ENCODE results near the gene B3GNT9. TPM values are rescaled to one million over a fixed set of nuclear protein-coding genes. Genes with fewer than 3 reads are reported as not detected.

Gene B3GNT9
- total RNA-seq, 2 experiments from 2014 or later: 5.1 to 5.6 TPM

DNA sequence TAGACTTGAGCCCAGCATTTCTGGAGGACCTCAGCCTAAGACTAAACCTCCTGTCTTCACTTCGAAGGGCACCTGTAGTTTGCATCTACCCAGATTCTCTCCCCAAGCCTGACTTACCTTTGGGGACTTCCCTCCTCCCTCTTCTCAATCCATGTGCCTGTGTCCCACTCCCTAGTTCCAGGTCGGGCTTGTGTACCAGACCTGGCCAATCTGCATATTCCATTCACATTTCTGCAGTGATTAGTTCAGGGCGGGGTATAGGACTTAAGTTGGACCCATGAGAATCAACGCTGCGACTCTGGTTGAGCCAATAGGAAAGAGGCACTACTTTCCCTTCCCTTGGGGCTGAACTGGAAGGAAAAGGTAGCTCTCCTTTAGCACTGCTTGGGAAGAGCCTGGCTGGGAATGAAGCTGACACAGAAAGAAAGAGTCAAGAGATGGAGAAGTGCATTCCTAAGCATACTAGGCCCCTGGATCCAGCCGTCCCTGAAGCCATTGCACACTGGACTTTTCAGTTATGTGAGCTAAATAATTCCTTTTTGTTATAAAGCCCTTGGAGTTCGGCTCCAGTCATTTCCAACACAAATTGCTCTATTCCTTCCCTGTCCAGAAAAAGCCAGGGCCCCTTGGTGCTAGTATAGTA lies 6.4 kb upstream of the B3GNT9 start:
- no peak for DNase-seq
- H3K27ac Mint-ChIP-seq: peak overlapping the region; percentile 95
- H3K9me3 Mint-ChIP-seq: no peaks in the 10 kb centered on the region
- ChIA-PET CTCF (interaction anchor here (0.6 to 14.8 kb wide), 13 partner anchors 12 to 203 kb away, joined by 3 to 350 read pairs (median 7); partner anchors contain the start of genes CES3, MATCAP1 and NOL3), POLR2A (interaction anchor here (0.5 to 1.4 kb wide), 5 partner anchors 12 to 144 kb away, joined by 3 to 6 read pairs (median 3); no protein-coding TSS in a partner anchor)
- H3K4me3 Mint-ChIP-seq: no peak overlapping the region
- peaks cover 3% of the 10 kb centered on the region for H3K27me3 Mint-ChIP-seq
- H3K36me3 Mint-ChIP-seq: peaks cover 12% of the 10 kb centered on the region
- H3K4me1 Mint-ChIP-seq (ENCODE audit: low read depth): peaks cover 61% of the 10 kb centered on the region
- intact Hi-C loops (cut with micrococcal nuclease): loop anchor here (5.0 kb wide), 1 partner anchor 50 kb away; the partner anchor contains the start of gene PHAF1

DNA sequence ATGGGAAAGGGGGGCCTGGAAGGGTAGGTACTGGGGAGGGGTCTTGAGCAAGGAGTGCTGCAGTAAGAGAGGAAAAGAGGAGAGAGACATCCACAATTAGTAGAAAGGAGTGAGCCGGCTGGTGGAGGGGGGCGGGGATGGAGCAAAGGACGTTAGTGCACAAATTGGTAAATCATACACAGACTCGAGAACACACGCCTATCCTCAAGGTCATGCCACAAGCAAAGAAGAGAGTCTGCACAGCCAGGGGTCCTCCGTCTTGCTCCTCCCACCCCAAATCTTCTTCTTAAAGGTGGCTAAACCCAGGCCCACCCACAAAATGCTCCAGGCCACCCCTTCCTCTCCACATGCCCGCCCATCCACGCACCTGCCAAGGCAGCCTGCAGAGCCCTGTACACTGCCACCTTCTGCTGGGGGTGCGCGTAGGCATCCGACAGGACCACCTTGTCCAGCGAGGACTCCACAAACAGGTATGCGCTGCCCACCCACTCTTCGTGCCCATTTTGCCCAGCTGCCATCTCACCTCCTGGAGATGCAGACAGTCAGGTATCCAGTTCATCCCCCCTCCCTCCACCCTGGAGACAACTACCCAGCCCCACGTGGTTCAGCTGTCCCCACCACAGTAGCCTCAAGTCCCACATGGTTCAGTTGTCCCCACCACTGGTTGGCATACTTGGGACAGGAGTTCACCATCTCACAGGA lies 5.5 kb upstream of the B3GNT9 start:
- Mint-ChIP-seq H3K4me1 (ENCODE audit: low read depth) (peaks cover 54% of the 10 kb centered on the region), H3K4me3 (no peak overlapping the region), H3K27ac (no peak overlapping the region), H3K27me3 (no peaks in the 10 kb centered on the region), H3K36me3 (peaks cover 7% of the 10 kb centered on the region), H3K9me3 (no peaks in the 10 kb centered on the region)
- ChIA-PET POLR2A (no interaction called here), CTCF (interaction anchor here (0.8 to 14.8 kb wide), 17 partner anchors 9 to 203 kb away, joined by 4 to 350 read pairs (median 10); partner anchors contain the start of genes CES3, HSF4, PHAF1 and TMEM208)
- intact Hi-C loops (cut with micrococcal nuclease): loop anchor here (5.0 kb wide), 1 partner anchor 49 kb away; the partner anchor contains the start of gene PHAF1
- DNase-seq: no peak

DNA sequence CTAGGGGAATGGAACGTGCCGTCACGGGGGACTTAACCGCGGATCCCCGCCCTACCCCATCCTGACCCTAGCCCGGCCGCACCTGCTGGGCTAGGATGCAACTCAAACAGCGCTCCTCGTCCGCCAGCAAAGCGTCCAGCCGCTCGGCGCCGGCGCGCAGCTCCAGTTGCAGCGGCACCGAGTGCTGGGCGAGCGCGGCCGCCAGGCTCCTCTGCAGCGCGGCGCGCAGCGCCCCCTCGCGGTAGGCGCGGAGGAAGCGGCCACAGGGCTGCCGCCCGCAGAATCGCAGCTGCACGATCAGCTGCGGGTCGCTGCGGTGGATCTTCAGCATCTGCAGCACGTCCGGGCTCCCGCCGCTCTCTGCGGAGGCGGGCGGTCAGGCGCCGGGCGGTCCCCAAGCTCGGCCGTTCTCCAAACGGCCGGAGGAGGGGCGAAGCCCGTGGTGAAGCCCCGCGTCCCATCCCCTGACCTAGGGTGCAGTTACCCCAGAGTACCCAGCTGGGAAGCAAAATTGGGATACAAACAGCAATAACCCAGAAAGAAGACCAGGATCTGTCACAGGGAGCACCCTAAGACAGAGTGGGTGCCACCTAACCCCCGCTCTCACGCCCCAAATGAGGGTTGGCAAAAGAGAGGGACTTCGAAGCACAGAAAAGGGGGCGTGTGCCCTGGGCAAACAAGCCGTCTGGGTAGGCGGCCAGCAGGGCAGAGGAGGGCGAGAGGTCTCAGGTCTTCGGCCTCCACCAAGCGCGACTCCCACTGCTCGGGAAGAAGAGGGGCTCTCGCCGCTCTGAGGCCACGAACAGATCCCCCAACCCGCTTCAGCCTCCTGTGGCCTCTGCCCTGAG lies 4.7 kb upstream of the B3GNT9 start:
- Mint-ChIP-seq H3K27me3 (no peaks in the 10 kb centered on the region), H3K4me3 (peak overlapping the region; percentile 68), H3K4me1 (ENCODE audit: low read depth) (peaks cover 56% of the 10 kb centered on the region), H3K27ac (no peak overlapping the region), H3K36me3 (peaks cover 5% of the 10 kb centered on the region), H3K9me3 (no peaks in the 10 kb centered on the region)
- POLR2A ChIA-PET: interaction anchor here (1.1 to 1.7 kb wide), 6 partner anchors 9 to 142 kb away, joined by 3 to 8 read pairs (median 4); partner anchors contain the start of gene HSF4
- CTCF ChIA-PET: interaction anchor here (0.6 to 14.8 kb wide), 74 partner anchors 8 to 359 kb away, joined by 3 to 350 read pairs (median 6); partner anchors contain the start of genes CBFB, CES3, CES4A and CIAO2B
- intact Hi-C loops (cut with micrococcal nuclease): loop anchor here (5.0 kb wide), 1 partner anchor 48 kb away; the partner anchor contains the start of gene PHAF1
- DNase-seq: peak; percentile 85

DNA sequence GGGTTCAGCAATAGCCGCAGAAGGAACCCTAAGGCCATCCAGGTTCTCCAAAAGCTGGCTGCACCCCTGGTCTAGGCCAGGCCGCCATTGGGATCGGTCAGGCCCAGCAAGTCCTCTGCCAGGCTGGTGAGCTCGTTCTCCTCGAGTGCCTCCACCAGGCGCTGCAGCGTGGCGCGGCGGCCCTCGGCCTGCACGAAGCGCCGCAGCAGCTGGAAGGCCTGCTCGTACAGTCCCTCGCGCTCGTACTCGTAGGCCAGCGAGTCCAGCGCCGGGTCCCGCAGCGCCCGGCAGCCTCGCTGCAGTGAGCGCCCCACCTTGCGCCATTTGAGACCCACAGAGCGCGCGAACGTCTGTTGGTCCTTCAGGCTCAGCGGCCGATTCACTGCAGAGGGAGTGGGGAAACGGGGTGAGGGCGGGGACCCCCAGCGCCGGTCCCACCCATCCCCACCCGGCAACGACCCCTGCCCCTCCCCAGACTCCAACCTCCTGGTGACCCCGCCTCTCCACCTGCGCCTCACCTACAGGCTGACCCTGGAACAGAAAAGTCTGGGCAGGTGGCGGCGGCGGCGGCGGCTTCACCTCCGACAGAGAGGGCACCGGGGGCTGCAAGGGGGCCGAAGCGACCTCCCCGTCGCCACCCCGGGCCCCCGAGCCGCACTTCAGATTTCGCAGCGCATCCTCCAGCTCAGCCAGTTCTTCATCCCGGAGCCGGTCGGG lies 3.9 kb upstream of the B3GNT9 start:
- H3K27ac Mint-ChIP-seq: no peak overlapping the region
- no peak for DNase-seq
- no peaks in the 10 kb centered on the region for H3K9me3 Mint-ChIP-seq
- ChIA-PET CTCF (interaction anchor here (0.6 to 14.8 kb wide), 76 partner anchors 7 to 360 kb away, joined by 3 to 350 read pairs (median 6); partner anchors contain the start of genes CBFB, CES3, CES4A and CIAO2B), POLR2A (interaction anchor here (1.1 to 1.7 kb wide), 6 partner anchors 9 to 141 kb away, joined by 3 to 8 read pairs (median 4); partner anchors contain the start of gene HSF4)
- peaks cover 5% of the 10 kb centered on the region for H3K36me3 Mint-ChIP-seq
- no peaks in the 10 kb centered on the region for H3K27me3 Mint-ChIP-seq
- H3K4me1 Mint-ChIP-seq (ENCODE audit: low read depth): peaks cover 56% of the 10 kb centered on the region
- H3K4me3 Mint-ChIP-seq: peak overlapping the region; percentile 68
- intact Hi-C loops (cut with micrococcal nuclease): loop anchor here (5.0 kb wide), 1 partner anchor 47 kb away; the partner anchor contains the start of gene PHAF1

DNA sequence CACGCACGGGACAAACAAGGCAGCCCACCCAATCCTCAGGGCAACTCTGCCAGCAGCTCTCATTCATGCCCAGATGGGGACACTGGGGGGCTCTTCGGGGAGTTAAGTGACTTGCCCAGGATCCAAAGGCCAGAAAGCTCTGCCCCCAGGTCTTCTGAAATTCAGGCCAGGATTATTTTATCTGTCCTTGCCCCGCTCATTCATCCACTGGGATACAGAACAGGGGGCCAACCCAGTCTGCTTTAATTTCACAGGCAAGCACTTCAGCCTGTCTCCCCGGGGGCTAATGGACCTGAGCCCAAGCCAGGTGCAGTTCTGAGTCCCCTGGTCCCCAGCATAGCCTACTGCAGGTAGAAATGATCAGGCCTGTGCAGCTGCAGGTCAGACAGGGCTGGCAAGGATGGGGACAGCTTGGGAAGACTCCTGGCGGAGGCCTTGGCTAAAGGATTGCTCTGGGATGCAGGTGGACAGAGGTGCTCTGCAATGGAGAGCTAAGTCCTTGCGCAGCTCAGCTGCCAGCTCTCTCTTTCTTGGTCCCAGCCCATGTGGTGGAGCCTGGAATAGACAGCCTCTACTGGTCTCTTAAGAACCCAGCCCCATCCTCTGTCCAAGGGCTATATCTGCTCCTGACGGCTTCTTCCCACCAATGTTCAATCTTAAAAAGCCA lies 766 bp upstream of the B3GNT9 start:
- H3K4me1 Mint-ChIP-seq (ENCODE audit: low read depth): peaks cover 36% of the 10 kb centered on the region
- H3K36me3 Mint-ChIP-seq: peaks cover 21% of the 10 kb centered on the region
- intact Hi-C loops (cut with micrococcal nuclease): no loop called here
- DNase-seq: no peak
- H3K27ac Mint-ChIP-seq: no peak overlapping the region
- no peaks in the 10 kb centered on the region for H3K9me3 Mint-ChIP-seq
- no peaks in the 10 kb centered on the region for H3K27me3 Mint-ChIP-seq
- POLR2A ChIA-PET: interaction anchor here (0.5 to 1.8 kb wide), 5 partner anchors 8 to 172 kb away, joined by 3 to 8 read pairs (median 3); partner anchors contain the start of genes FBXL8 and TRADD
- H3K4me3 Mint-ChIP-seq: peak overlapping the region; percentile 68
- CTCF ChIA-PET: interaction anchor here (0.5 to 14.8 kb wide), 11 partner anchors 8 to 221 kb away, joined by 3 to 350 read pairs (median 5); partner anchors contain the start of genes CES3 and NOL3

DNA sequence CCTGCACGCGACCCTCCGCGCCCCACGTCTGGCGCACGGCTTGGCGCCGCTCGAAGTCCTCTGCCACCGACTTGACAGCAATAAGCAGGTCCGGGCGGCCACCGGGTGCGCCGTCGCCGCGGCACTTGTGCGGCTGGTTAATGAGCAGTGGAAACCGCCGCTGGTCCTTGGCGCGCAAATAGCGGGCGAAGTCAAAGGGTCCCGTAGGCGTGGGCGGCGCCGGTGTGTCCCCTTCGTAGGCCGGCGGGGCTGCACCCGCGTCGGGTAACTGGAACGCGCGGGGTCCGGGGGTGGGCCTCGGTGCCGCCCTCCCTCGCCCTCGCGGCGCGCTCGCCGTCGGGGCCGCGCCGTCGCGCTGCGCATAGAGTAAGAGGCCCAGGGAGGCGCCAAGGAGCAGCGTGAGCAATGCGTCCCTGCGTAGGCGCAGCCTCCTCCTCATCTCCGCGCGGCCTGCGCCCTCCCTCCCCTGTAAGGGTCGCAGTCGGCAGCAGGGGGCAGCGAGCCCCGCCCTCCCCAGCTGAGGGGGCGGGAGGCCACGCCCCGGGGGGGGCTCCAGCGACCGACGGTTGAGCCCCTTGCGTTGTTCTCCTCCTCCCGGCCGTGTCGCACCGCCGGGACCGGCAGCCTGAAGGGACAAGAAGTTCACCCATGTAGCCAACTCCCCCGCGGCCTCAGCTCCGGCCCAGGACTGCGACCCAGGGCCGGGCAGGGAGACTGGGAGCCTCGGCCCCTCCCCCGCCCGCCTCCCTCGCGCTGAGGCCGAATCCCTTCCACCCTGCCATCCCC lies 558 bp downstream of the B3GNT9 start:
- DNase-seq: peak; percentile 72
- Mint-ChIP-seq H3K9me3 (no peaks in the 10 kb centered on the region), H3K4me3 (peak overlapping the region; percentile 68), H3K27ac (no peak overlapping the region), H3K36me3 (peaks cover 30% of the 10 kb centered on the region), H3K27me3 (no peaks in the 10 kb centered on the region), H3K4me1 (ENCODE audit: low read depth) (peaks cover 26% of the 10 kb centered on the region)
- ChIA-PET CTCF (interaction anchor here (1.0 to 14.8 kb wide), 9 partner anchors 9 to 196 kb away, joined by 3 to 350 read pairs (median 5); partner anchors contain the start of genes CES3 and NOL3), POLR2A (interaction anchor here (0.8 to 1.8 kb wide), 3 partner anchors 10 to 136 kb away, joined by 3 to 8 read pairs (median 5); partner anchors contain the start of genes FBXL8 and TRADD)
- intact Hi-C loops (cut with micrococcal nuclease): no loop called here

DNA sequence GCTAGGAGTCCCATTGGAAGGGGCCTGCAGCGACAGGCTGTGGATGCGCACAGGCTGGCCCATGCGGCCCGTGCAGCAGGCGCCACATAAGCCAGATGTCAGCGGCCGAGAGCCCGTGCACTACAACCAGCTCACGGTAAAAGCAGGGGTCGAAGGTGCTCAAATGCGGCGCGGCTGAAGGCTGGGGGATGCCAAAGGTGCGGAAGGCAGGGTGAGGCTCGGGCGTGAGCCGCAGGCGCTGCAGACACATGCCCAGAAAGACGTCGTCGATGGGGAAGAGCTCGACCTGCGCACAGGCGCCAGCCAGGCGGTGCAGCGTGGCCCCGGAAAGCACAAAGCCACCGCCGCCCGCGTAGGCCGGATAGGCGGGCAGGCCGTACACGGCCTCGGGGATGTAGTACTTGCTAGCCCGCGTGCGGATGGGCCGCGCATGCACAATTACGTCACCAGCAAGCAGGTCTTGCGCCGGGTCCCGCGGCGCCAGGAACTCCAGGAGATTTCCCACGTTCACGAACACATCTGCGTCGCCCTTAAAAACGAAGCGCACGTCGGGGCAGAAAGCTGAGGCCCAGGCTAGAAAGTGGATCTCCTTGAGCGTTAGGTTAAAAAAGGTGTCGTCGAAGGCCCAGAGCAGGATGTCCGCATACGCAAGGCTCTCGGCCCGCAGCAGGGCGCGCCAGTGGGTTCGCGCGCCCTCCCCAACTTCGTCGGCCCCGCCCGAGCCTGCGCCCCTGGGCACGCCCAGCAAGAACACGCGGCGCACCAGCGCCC lies 1.3 kb downstream of the B3GNT9 start:
- peak overlapping the region; percentile 47 for H3K27ac Mint-ChIP-seq
- peaks cover 33% of the 10 kb centered on the region for H3K36me3 Mint-ChIP-seq

DNA sequence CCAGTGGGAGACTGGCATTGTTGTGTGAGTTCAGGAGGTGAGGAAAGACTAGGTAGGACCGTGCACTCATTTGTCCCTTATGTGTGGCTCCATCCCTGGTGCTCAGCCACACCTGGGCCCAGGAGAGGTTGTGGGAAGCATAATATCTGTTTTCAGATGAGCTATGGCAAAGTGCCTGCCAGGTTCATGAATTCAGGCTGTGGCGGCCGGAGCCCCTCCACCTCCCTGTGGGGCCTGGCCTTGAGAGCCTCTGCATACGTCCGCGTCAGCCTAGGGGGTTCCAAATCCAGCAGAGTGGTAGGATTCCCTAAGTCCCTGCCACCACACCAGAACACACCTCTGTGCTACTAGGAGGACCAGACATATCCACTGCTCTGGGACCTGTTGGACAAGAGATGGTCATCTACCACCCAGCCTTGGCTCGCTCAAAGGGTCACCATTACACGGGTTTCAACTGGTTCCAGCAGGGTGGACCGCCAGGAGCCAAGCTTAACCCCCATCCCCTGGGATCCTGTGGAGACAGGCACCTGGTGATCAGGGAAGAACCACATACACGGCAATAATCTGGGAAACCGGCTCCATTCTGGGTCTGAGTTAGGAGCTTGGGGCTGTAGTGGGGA lies 2.0 kb downstream of the B3GNT9 start:
- no peak overlapping the region for H3K27ac Mint-ChIP-seq
- intact Hi-C loops (cut with micrococcal nuclease): no loop called here
- no peaks in the 10 kb centered on the region for H3K27me3 Mint-ChIP-seq
- H3K9me3 Mint-ChIP-seq: no peaks in the 10 kb centered on the region
- H3K4me3 Mint-ChIP-seq: peak overlapping the region; percentile 10
- ChIA-PET POLR2A (interaction anchor here (1.0 kb wide), 1 partner anchor 14 kb away, joined by 4 read pairs; no protein-coding TSS in a partner anchor), CTCF (interaction anchor here (1.1 kb wide), 2 partner anchors 12 to 131 kb away, joined by 3 to 4 read pairs; partner anchors contain the start of gene FBXL8)
- peaks cover 18% of the 10 kb centered on the region for H3K4me1 Mint-ChIP-seq (ENCODE audit: low read depth)
- H3K36me3 Mint-ChIP-seq: peaks cover 35% of the 10 kb centered on the region
- no peak for DNase-seq

More for the DNA sequence above, 1.3 kb downstream of the B3GNT9 start:
- H3K27me3 Mint-ChIP-seq: no peaks in the 10 kb centered on the region
- CTCF ChIA-PET: interaction anchor here (1.1 to 14.8 kb wide), 3 partner anchors 11 to 132 kb away, joined by 3 to 350 read pairs (median 4); partner anchors contain the start of gene FBXL8
- POLR2A ChIA-PET: interaction anchor here (1.0 kb wide), 1 partner anchor 13 kb away, joined by 4 read pairs; no protein-coding TSS in a partner anchor
- peaks cover 23% of the 10 kb centered on the region for H3K4me1 Mint-ChIP-seq (ENCODE audit: low read depth)
- H3K4me3 Mint-ChIP-seq: peak overlapping the region; percentile 10
- no peak for DNase-seq
- intact Hi-C loops (cut with micrococcal nuclease): no loop called here
- H3K9me3 Mint-ChIP-seq: no peaks in the 10 kb centered on the region

DNA sequence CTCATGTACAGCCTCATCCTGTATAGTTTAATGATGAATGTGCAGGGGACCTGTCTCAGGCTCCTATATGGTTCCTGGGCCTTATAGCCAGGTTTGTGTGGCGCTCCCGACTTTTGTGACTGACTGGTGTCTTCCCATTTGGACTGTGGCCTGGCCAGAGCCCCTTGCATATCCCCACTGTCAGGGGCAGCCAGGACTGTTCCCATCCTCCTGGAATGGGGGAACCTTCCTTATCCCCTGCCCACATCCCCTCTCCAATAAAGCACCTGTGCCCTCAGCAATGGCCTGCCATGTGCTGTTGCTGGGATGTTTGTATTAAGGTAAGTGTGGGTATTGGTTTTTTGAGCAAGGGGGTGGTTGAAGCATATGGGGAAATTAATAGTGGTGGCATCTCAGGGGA lies 2.6 kb downstream of the B3GNT9 start:
- intact Hi-C loops (cut with micrococcal nuclease): no loop called here
- POLR2A ChIA-PET: no interaction called here
- no peaks in the 10 kb centered on the region for H3K27me3 Mint-ChIP-seq
- H3K9me3 Mint-ChIP-seq: no peaks in the 10 kb centered on the region
- H3K4me3 Mint-ChIP-seq: no peak overlapping the region
- H3K27ac Mint-ChIP-seq: no peak overlapping the region
- peaks cover 15% of the 10 kb centered on the region for H3K4me1 Mint-ChIP-seq (ENCODE audit: low read depth)
- DNase-seq: no peak
- peaks cover 37% of the 10 kb centered on the region for H3K36me3 Mint-ChIP-seq
- CTCF ChIA-PET: interaction anchor here (1.1 kb wide), 1 partner anchor 130 kb away, joined by 4 read pairs; no protein-coding TSS in a partner anchor

Data from activated CD4-positive, alpha-beta memory T cell treated with anti-CD3 and anti-CD28 coated beads for 36 hours (primary cell).